A549 (cell line): ENCODE data around the gene SCGB3A2.
"Not testable (repeated sequence)": the region's sequence is repeated elsewhere in the genome, so short reads cannot be mapped to it uniquely, and the experiment has no call there.

Experiments
- CEBPB ChIP-seq, 2 experiments: fragments of >200 bp in 1 of 2; sonication (Bioruptor Twin) in 1 of 2; formaldehyde crosslinking in 1 of 2; IDR thresholded peaks; 2 replicates each; pipeline ENCODE4 v1.6.1; 2012 to 2016
- CTCF ChIP-seq: fragments of >200 bp; sonication (Bioruptor Twin); formaldehyde crosslinking; IDR thresholded peaks from 3 replicates; pipeline ENCODE4 v1.5.1; 2016
- EP300 ChIP-seq, 2 experiments: fragments of >200 bp; sonication (Bioruptor Twin); formaldehyde crosslinking; IDR thresholded peaks; 2 replicates in 1 of 2; 3 replicates in 1 of 2; pipeline ENCODE4 v1.6.1; 2016 to 2017
- HOXB13 ChIP-seq: fragments of 250-450 bp; sonication (Bioruptor Pico); IDR thresholded peaks from 2 replicates; pipeline ENCODE4 v1.5.0; 2020; ENCODE audit warnings: low read depth, mild to moderate bottlenecking, moderate library complexity
- KDM1A ChIP-seq: fragments of 200-600 bp; sonication (generic); IDR thresholded peaks from 2 replicates; pipeline ENCODE4 v1.6.1; 2016; ENCODE audit warnings: low read depth, mild to moderate bottlenecking
- NFE2L2 ChIP-seq: fragments of 150-350 bp; conservative IDR thresholded peaks from 2 replicates; pipeline ENCODE4 v1.6.1; 2014; ENCODE audit warnings: low read length
- POLR2A ChIP-seq: IDR thresholded peaks from 2 replicates; pipeline ENCODE4 v1.6.1; 2012; ENCODE audit warnings: mild to moderate bottlenecking, low read length
- POLR2AphosphoS2 ChIP-seq: conservative IDR thresholded peaks from 2 replicates; pipeline ENCODE4 v1.6.1; 2012; ENCODE audit warnings: low read length, improper control_type of control experiment, inconsistent platforms
- RAD21 ChIP-seq, 2 experiments: fragments of >200 bp in 1 of 2; sonication (Bioruptor Twin) in 1 of 2; formaldehyde crosslinking in 1 of 2; IDR thresholded peaks in 1 of 2; conservative IDR thresholded peaks in 1 of 2; 2 replicates in 1 of 2; 3 replicates in 1 of 2; pipeline ENCODE4 v1.6.1; 2012 to 2018; ENCODE audit warnings: inconsistent platforms in 1 of 2
- SREBF2 ChIP-seq: fragments of 450-650 bp; IDR thresholded peaks from 2 replicates; pipeline ENCODE4 v1.6.1; 2014; ENCODE audit warnings: mild to moderate bottlenecking, moderate library complexity
- ZFP36 ChIP-seq: fragments of 450-650 bp; IDR thresholded peaks from 2 replicates; pipeline ENCODE4 v1.6.1; 2014; ENCODE audit warnings: borderline replicate concordance; ENCODE audit not compliant: partially characterized antibody

GRCh38 chr5:147872744-147873435 is 5.6 kb upstream of the SCGB3A2 start:
- TF ChIP-seq CTCF; HOXB13 (CRISPR knock-in tag); POLR2A; POLR2AphosphoS2; RAD21 (conservative IDR thresholded peaks at IDR 0.05 in 1 of 2, IDR thresholded peaks at IDR 0.05 in 1 of 2); CEBPB (IDR thresholded peaks at IDR 0.05); SREBF2; NFE2L2; KDM1A; EP300 (IDR thresholded peaks at IDR 0.05); ZFP36: not testable (repeated sequence)
